Fibroblast of gingiva (primary cell): ENCODE measurements around the gene ZNF786.

Experiments
- DNase-seq: peaks from one replicate; pipeline ENCODE4 v3.0.0-alpha.2; 2011; ENCODE audit warnings: low read depth

ZNF786 gene

GRCh38 chr7:149028346-149029109 is 62.0 kb downstream of the ZNF786 start, which contains the start of gene PDIA4:
TSS of gene PDIA4 (minus strand) at chr7:149028505. CDS start at chr7:149028408, 97 bp downstream.
- DNase-seq, result peak; percentile 100

- no peak for DNase-seq
Observed at GRCh38 chr7:149027611-149028345, 62.7 kb downstream of the ZNF786 start.

- DNase-seq, result no peak
Observed at GRCh38 chr7:149027055-149027454, 63.5 kb downstream of the ZNF786 start.

GRCh38 chr7:149023662-149024061 is 66.9 kb downstream of the ZNF786 start:
- no peak for DNase-seq

- no peak for DNase-seq
Observed at GRCh38 chr7:149022756-149023360, 67.7 kb downstream of the ZNF786 start.

GRCh38 chr7:149021725-149022062 is 68.8 kb downstream of the ZNF786 start:
- DNase-seq, result no peak

- DNase-seq, result no peak
Observed at GRCh38 chr7:149020483-149020882, 70.0 kb downstream of the ZNF786 start.
